ENCODE data around the gene DNAJC6. TPM values are rescaled to one million over a fixed set of nuclear protein-coding genes. Genes with fewer than 3 reads are reported as not detected.

The DNAJC6 gene
- total and polyA plus RNA-seq, 9 donors: 0.60 to 1.2 (median 0.81) TPM

DNA sequence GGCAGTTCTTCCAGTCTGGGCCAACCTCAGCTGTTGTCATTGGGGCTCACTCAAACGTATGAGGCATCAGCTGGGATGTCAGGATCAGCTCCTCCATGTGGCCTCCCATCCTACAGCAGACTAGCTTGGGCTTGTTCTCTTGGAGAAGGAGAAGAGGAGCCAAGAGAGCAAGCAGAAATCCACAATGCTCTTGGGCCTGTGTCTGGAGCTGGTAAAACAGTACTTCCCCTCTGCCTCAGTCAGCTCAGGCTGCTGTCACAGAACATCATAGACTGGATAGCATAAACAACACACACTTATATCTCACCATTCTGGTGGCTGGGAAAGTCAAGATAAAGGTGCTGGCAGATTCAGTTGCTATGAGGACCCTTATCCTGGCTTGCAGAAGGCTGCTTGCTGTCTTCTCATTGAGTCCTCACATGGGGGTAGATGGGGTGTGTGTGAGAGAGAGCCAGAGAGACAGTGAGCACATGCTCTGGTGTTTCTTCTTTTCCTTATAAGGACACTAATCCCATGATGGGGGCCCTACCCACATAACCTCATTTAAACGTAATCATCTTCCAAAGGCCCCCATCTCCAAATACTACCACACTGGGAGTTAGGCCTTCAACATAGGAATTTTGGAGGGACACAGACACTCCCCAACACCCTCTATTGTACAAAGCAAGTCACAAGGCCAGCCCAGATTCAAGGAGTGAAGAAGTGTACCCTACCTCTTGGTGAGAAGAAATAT lies 16.3 kb upstream of the DNAJC6 start:
- Histone ChIP-seq H3K9me3 (replicated peaks; ENCODE audit: control insufficient read depth, low read depth, low read length) (no peaks in the 10 kb centered on the region), H3K27ac (ENCODE audit: low read length) (no peak overlapping the region), H3K4me1 (ENCODE audit: control insufficient read depth, insufficient read depth, low read length) (no peaks in the 10 kb centered on the region), H3K36me3 (ENCODE audit: control insufficient read depth, insufficient read depth, low read length) (no peaks in the 10 kb centered on the region), H3K4me3 (ENCODE audit: low read length) (no peak overlapping the region), H3K27me3 (ENCODE audit: control insufficient read depth, insufficient read depth, low read length) (no peaks in the 10 kb centered on the region)
- WGBS (ENCODE audit: insufficient coverage): no CpG with 5 or more reads among the region's 2 CpGs
- DNase-seq: peak; percentile 5

GRCh38 chr1:65297706-65298105 lies 11.6 kb upstream of the DNAJC6 start:
- Histone ChIP-seq H3K36me3 (ENCODE audit: control insufficient read depth, insufficient read depth, low read length) (no peaks in the 10 kb centered on the region), H3K27me3 (ENCODE audit: control insufficient read depth, insufficient read depth, low read length) (no peaks in the 10 kb centered on the region), H3K27ac (ENCODE audit: low read length) (no peak overlapping the region), H3K4me3 (ENCODE audit: low read length) (no peak overlapping the region), H3K9me3 (replicated peaks; ENCODE audit: control insufficient read depth, low read depth, low read length) (no peaks in the 10 kb centered on the region), H3K4me1 (ENCODE audit: control insufficient read depth, insufficient read depth, low read length) (no peaks in the 10 kb centered on the region)
- 57% methylated on average over 2 of the region's 4 CpGs for WGBS (ENCODE audit: insufficient coverage)
- no peak for DNase-seq

- Histone ChIP-seq H3K4me3 (ENCODE audit: low read length) (no peak overlapping the region), H3K4me1 (ENCODE audit: control insufficient read depth, insufficient read depth, low read length) (no peaks in the 10 kb centered on the region), H3K9me3 (replicated peaks; ENCODE audit: control insufficient read depth, low read depth, low read length) (no peaks in the 10 kb centered on the region), H3K27ac (ENCODE audit: low read length) (no peak overlapping the region), H3K27me3 (ENCODE audit: control insufficient read depth, insufficient read depth, low read length) (no peaks in the 10 kb centered on the region), H3K36me3 (ENCODE audit: control insufficient read depth, insufficient read depth, low read length) (no peaks in the 10 kb centered on the region)
- no peak for DNase-seq
- WGBS (ENCODE audit: insufficient coverage): 0% methylated on average over 1 of the region's 1 CpG
Observed at GRCh38 chr1:65299328-65299727, 10.0 kb upstream of the DNAJC6 start.

- H3K4me3 ChIP-seq (ENCODE audit: low read length): no peak overlapping the region
- no peaks in the 10 kb centered on the region for H3K36me3 ChIP-seq (ENCODE audit: control insufficient read depth, insufficient read depth, low read length)
- peaks cover 10% of the 10 kb centered on the region for H3K27me3 ChIP-seq (ENCODE audit: control insufficient read depth, insufficient read depth, low read length)
- no peak overlapping the region for H3K27ac ChIP-seq (ENCODE audit: low read length)
- WGBS (ENCODE audit: insufficient coverage): 4% methylated on average over 13 of the region's 22 CpGs
- H3K4me1 ChIP-seq (ENCODE audit: control insufficient read depth, insufficient read depth, low read length): peaks cover 4% of the 10 kb centered on the region
- DNase-seq: no peak
- H3K9me3 ChIP-seq (replicated peaks; ENCODE audit: control insufficient read depth, low read depth, low read length): no peaks in the 10 kb centered on the region
Observed at GRCh38 chr1:65308781-65309303, 501 bp upstream of the DNAJC6 start.

GRCh38 chr1:65310078-65310587 lies 790 bp downstream of the DNAJC6 start:
- peak; percentile 67 for DNase-seq
- H3K4me3 ChIP-seq (ENCODE audit: low read length): peak overlapping the region; percentile 25
- H3K9me3 ChIP-seq (replicated peaks; ENCODE audit: control insufficient read depth, low read depth, low read length): no peaks in the 10 kb centered on the region
- H3K27me3 ChIP-seq (ENCODE audit: control insufficient read depth, insufficient read depth, low read length): peaks cover 10% of the 10 kb centered on the region
- 0% methylated on average over 6 of the region's 12 CpGs for WGBS (ENCODE audit: insufficient coverage)
- peaks cover 4% of the 10 kb centered on the region for H3K4me1 ChIP-seq (ENCODE audit: control insufficient read depth, insufficient read depth, low read length)
- no peaks in the 10 kb centered on the region for H3K36me3 ChIP-seq (ENCODE audit: control insufficient read depth, insufficient read depth, low read length)
- no peak overlapping the region for H3K27ac ChIP-seq (ENCODE audit: low read length)

- H3K9me3 ChIP-seq (replicated peaks; ENCODE audit: control insufficient read depth, low read depth, low read length): no peaks in the 10 kb centered on the region
- no peak overlapping the region for H3K27ac ChIP-seq (ENCODE audit: low read length)
- H3K27me3 ChIP-seq (ENCODE audit: control insufficient read depth, insufficient read depth, low read length): peaks cover 10% of the 10 kb centered on the region
- DNase-seq: no peak
- H3K4me1 ChIP-seq (ENCODE audit: control insufficient read depth, insufficient read depth, low read length): peaks cover 4% of the 10 kb centered on the region
- no peak overlapping the region for H3K4me3 ChIP-seq (ENCODE audit: low read length)
- no peaks in the 10 kb centered on the region for H3K36me3 ChIP-seq (ENCODE audit: control insufficient read depth, insufficient read depth, low read length)
Observed at GRCh38 chr1:65311760-65312159, 2.4 kb downstream of the DNAJC6 start.

DNA sequence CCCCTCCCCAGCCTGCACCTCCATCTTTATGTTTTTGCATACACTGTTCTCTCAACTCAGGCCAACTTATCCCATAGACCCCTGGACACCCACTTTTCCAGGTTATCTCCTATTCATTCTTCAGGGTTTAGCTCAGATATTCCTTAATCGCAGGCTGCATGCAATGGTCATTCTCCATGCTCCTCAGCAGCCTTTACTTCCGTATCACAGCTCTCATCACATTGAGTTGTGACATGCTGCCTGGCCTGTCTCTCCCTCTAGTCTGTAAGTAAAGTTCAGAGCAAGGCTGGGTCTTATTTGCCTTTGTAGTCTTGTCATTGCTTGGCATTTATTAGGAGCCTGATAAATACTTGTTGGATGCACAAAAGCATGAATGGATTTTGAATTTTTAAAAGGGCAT lies 6.9 kb downstream of the DNAJC6 start:
- no peaks in the 10 kb centered on the region for H3K36me3 ChIP-seq (ENCODE audit: control insufficient read depth, insufficient read depth, low read length)
- H3K27me3 ChIP-seq (ENCODE audit: control insufficient read depth, insufficient read depth, low read length): no peaks in the 10 kb centered on the region
- H3K4me1 ChIP-seq (ENCODE audit: control insufficient read depth, insufficient read depth, low read length): no peaks in the 10 kb centered on the region
- 60% methylated on average over 1 of the region's 2 CpGs for WGBS (ENCODE audit: insufficient coverage)
- H3K4me3 ChIP-seq (ENCODE audit: low read length): no peak overlapping the region
- DNase-seq: no peak
- H3K27ac ChIP-seq (ENCODE audit: low read length): no peak overlapping the region
- no peaks in the 10 kb centered on the region for H3K9me3 ChIP-seq (replicated peaks; ENCODE audit: control insufficient read depth, low read depth, low read length)

DNA sequence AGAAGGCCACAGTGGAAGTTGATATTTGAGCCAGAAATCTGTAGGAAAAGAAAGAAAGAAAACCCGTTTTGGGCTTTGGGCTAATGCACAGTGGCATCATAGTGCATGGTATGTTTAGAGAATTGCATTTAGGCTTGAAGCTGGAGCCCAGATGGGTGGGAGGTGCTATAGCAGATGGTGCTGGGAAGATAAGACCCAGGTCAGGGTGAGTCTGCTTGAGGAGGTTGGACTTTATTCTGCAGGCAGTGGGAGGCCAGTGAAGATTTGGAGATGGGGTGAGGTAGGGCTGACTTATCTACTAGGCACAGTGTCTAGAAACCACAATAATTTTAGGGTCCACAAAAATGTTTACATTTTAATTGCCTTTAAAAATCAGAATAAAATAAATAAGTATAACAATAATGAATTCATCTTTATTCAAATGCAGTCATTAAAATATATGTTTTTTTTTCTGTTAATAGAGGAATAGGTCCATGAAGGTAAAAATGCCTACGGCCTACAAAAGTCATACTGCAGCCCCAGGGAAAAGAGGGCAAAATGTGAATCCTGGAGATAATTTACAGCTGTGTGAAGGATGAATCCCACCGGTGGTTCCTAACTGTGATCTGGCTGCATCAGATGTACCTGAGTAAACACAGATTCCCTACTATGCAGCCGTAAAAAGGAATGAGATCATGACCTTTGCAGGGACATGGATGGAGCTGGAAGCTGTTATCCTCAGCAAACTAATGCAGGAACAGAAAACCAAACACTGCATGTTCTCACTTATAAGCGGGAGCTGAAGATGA lies 8.7 kb downstream of the DNAJC6 start:
- no peaks in the 10 kb centered on the region for H3K27me3 ChIP-seq (ENCODE audit: control insufficient read depth, insufficient read depth, low read length)
- no peak overlapping the region for H3K4me3 ChIP-seq (ENCODE audit: low read length)
- DNase-seq: no peak
- no peaks in the 10 kb centered on the region for H3K36me3 ChIP-seq (ENCODE audit: control insufficient read depth, insufficient read depth, low read length)
- 61% methylated on average over 2 of the region's 5 CpGs for WGBS (ENCODE audit: insufficient coverage)
- H3K27ac ChIP-seq (ENCODE audit: low read length): no peak overlapping the region
- H3K9me3 ChIP-seq (replicated peaks; ENCODE audit: control insufficient read depth, low read depth, low read length): no peaks in the 10 kb centered on the region
- no peaks in the 10 kb centered on the region for H3K4me1 ChIP-seq (ENCODE audit: control insufficient read depth, insufficient read depth, low read length)

DNA sequence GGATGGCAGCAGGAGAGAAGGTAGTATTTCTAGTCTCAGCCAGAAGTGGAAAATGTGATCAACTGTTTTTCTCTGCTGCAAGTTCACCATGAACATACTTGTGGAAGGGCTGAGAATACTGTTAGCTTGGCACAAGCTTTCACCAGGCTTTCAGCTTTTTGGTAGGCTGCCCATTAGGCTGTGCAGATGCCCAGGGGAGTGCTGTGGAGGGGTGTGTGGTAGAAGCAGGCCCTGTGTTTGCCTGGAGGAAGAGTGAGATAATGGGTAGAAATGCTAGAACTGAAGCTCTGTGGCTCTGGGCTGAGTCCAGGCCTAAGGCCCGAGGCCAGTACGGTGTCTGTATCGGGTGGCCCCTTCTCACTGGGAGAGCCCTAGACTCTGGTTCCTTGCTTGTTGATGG lies 9.8 kb downstream of the DNAJC6 start:
- H3K27ac ChIP-seq (ENCODE audit: low read length): no peak overlapping the region
- H3K4me3 ChIP-seq (ENCODE audit: low read length): no peak overlapping the region
- H3K9me3 ChIP-seq (replicated peaks; ENCODE audit: control insufficient read depth, low read depth, low read length): no peaks in the 10 kb centered on the region
- H3K36me3 ChIP-seq (ENCODE audit: control insufficient read depth, insufficient read depth, low read length): no peaks in the 10 kb centered on the region
- no peak for DNase-seq
- H3K4me1 ChIP-seq (ENCODE audit: control insufficient read depth, insufficient read depth, low read length): no peaks in the 10 kb centered on the region
- WGBS (ENCODE audit: insufficient coverage): no CpG with 5 or more reads among the region's 3 CpGs
- no peaks in the 10 kb centered on the region for H3K27me3 ChIP-seq (ENCODE audit: control insufficient read depth, insufficient read depth, low read length)

- Histone ChIP-seq H3K4me3 (ENCODE audit: low read length) (no peak overlapping the region), H3K36me3 (ENCODE audit: control insufficient read depth, insufficient read depth, low read length) (no peaks in the 10 kb centered on the region), H3K4me1 (ENCODE audit: control insufficient read depth, insufficient read depth, low read length) (no peaks in the 10 kb centered on the region), H3K9me3 (replicated peaks; ENCODE audit: control insufficient read depth, low read depth, low read length) (no peaks in the 10 kb centered on the region), H3K27me3 (ENCODE audit: control insufficient read depth, insufficient read depth, low read length) (no peaks in the 10 kb centered on the region), H3K27ac (ENCODE audit: low read length) (no peak overlapping the region)
- DNase-seq: no peak
- no CpG with 5 or more reads among the region's 1 CpG for WGBS (ENCODE audit: insufficient coverage)
Observed at GRCh38 chr1:65319754-65320153, 10.4 kb downstream of the DNAJC6 start.

Data from muscle of leg (tissue), 11 donors.